Measurements from ENCODE around the gene PLCH2.

DNA sequence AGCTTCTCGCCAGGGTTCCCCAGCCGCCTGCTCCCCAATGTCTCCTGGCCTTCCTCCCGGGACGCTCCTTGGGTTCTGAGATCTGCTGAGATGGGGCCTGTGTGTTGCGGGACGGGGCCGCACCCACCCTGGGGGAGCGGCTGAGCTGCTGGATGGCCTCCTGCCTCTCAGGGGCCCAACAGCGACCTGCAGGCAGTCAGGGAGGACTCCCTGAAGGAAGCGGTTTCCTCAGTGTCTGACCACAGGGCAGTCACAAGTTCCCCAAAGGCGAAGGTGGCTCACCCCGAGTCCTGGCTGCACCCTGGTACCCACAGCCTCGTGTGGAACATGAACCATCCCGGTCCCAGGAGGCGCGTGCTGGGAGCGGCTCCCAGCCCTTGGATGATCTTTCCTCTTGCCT lies 18.6 kb upstream of the PLCH2 start:
- TF ChIP-seq EZH2 (IDR thresholded peaks at IDR 0.05) = no peak
- no peak for TF ChIP-seq POLR2AphosphoS5 (IDR thresholded peaks at IDR 0.05; ENCODE audit: borderline replicate concordance, low read depth, low read length)
- no peak for TF ChIP-seq FOXP2 (optimal IDR thresholded peaks at IDR 0.05; ENCODE audit: control extremely low read depth, extremely low read length, insufficient read depth)
